Neural cell (in vitro differentiated cells): ENCODE data around the gene DNM2. TPM values are rescaled to one million over a fixed set of nuclear protein-coding genes. Genes with fewer than 3 reads are reported as not detected.

ENCODE experiments used
- H2AFZ ChIP-seq: fragments of 200-600, 300-800 bp; sonication (generic), shearing (Covaris generic); 2 replicates; pipeline ENCODE4 v1.6.0; 2014; ENCODE audit warnings: low read depth, mild to moderate bottlenecking, antibody characterized with exemption, low read length, moderate library complexity
- H3F3A ChIP-seq: fragments of 200-600 bp; shearing (Covaris generic); 2 replicates; pipeline ENCODE4 v1.6.1; 2016; ENCODE audit warnings: mild to moderate bottlenecking, moderate library complexity, mixed read lengths, antibody characterized with exemption, low read length; ENCODE audit not compliant: insufficient read depth, poor library complexity, severe bottlenecking
- H3K27ac ChIP-seq: fragments of 200-600, 300-800 bp; sonication (generic), shearing (Covaris generic); 2 replicates; pipeline ENCODE4 v1.5.1; 2014; ENCODE audit warnings: mild to moderate bottlenecking, low read length, moderate library complexity
- H3K27me3 ChIP-seq: fragments of 300-800, 200-600 bp; sonication (generic), shearing (Covaris generic); 2 replicates; pipeline ENCODE4 v1.6.0; 2014; ENCODE audit warnings: mild to moderate bottlenecking, low read depth, low read length, moderate library complexity; ENCODE audit not compliant: insufficient read depth
- H3K36me3 ChIP-seq: fragments of 300-800, 200-600 bp; sonication (generic), shearing (Covaris generic); 2 replicates; pipeline ENCODE4 v1.5.1; 2014; ENCODE audit warnings: mild to moderate bottlenecking, antibody characterized with exemption, low read length, moderate library complexity; ENCODE audit not compliant: insufficient read depth
- H3K4me2 ChIP-seq: fragments of 300-800, 200-600 bp; sonication (generic), shearing (Covaris generic); 2 replicates; pipeline ENCODE4 v1.6.0; 2014; ENCODE audit warnings: mild to moderate bottlenecking, low read length
- H3K4me3 ChIP-seq: fragments of 300-800, 200-600 bp; sonication (generic), shearing (Covaris generic); 2 replicates; pipeline ENCODE4 v1.5.1; 2014; ENCODE audit warnings: mild to moderate bottlenecking, low read length, moderate library complexity
- H3K79me2 ChIP-seq: fragments of 200-600 bp; shearing (Covaris generic); replicated peaks from 2 replicates; pipeline ENCODE4 v1.6.0; 2014; ENCODE audit warnings: mild to moderate bottlenecking, low read length, moderate library complexity; ENCODE audit not compliant: insufficient read depth
- H3K9ac ChIP-seq: fragments of 300-800, 200-600 bp; sonication (generic), shearing (Covaris generic); 2 replicates; pipeline ENCODE4 v1.6.1; 2016; ENCODE audit warnings: mild to moderate bottlenecking, low read length, mixed read lengths
- H3K9me2 ChIP-seq: fragments of 200-600 bp; shearing (Covaris generic); 2 replicates; pipeline ENCODE4 v1.6.1; 2016; ENCODE audit warnings: mild to moderate bottlenecking, low read length, mixed read lengths; ENCODE audit not compliant: insufficient read depth
- H3K9me3 ChIP-seq: fragments of 200-600, 300-800 bp; sonication (generic), shearing (Covaris generic); 2 replicates; pipeline ENCODE4 v1.6.1; 2016; ENCODE audit warnings: mild to moderate bottlenecking, mixed run types, low read length, moderate library complexity, mixed read lengths
- H4K20me1 ChIP-seq: fragments of 200-600 bp; shearing (Covaris generic); 2 replicates; pipeline ENCODE4 v1.6.1; 2016; ENCODE audit warnings: mild to moderate bottlenecking, mixed run types; ENCODE audit not compliant: insufficient read depth
- EP300 ChIP-seq: fragments of 450-650 bp; conservative IDR thresholded peaks from 2 replicates; pipeline ENCODE4 v1.6.1; 2014; ENCODE audit warnings: antibody characterized with exemption, mild to moderate bottlenecking, moderate library complexity; ENCODE audit not compliant: poor library complexity, severe bottlenecking
- EZH2 ChIP-seq: fragments of 200-600, 300-800 bp; shearing (Covaris generic), sonication (generic); IDR thresholded peaks from 2 replicates; pipeline ENCODE4 v1.6.1; 2014; ENCODE audit warnings: antibody characterized with exemption, low read length, borderline replicate concordance, mild to moderate bottlenecking; ENCODE audit not compliant: insufficient read depth, poor library complexity, severe bottlenecking
- MXI1 ChIP-seq: fragments of 450-650 bp; conservative IDR thresholded peaks from 2 replicates; pipeline ENCODE4 v1.6.1; 2014; ENCODE audit warnings: antibody characterized with exemption, mild to moderate bottlenecking; ENCODE audit not compliant: poor library complexity, severe bottlenecking
- RAD21 ChIP-seq: fragments of 450-650 bp; conservative IDR thresholded peaks from 2 replicates; pipeline ENCODE4 v1.6.1; 2014; ENCODE audit warnings: antibody characterized with exemption, mild to moderate bottlenecking, moderate library complexity
- REST ChIP-seq: IDR thresholded peaks from 2 replicates; pipeline ENCODE4 v1.6.1; 2012; ENCODE audit warnings: borderline replicate concordance
- SMC3 ChIP-seq: fragments of 450-650 bp; conservative IDR thresholded peaks from 2 replicates; pipeline ENCODE4 v1.6.1; 2014; ENCODE audit warnings: antibody characterized with exemption, mild to moderate bottlenecking, moderate library complexity; ENCODE audit not compliant: poor library complexity
- TAF1 ChIP-seq: IDR thresholded peaks from 2 replicates; pipeline ENCODE4 v1.6.1; 2012; ENCODE audit warnings: low read depth
- polyA plus RNA-seq: library from polyadenylated mRNA; depleted of rRNA; stranded (reverse); fragments of >200 nt; gene quantifications from 2 replicates; pipeline ENCODE4 v1.2.3, GENCODE V29; 2014
- TF ChIP-seq, protein P1 (sequence below): fragments of 450-650 bp; IDR thresholded peaks from 2 replicates; pipeline ENCODE4 v1.5.1; 2014; ENCODE audit warnings: antibody characterized with exemption, mild to moderate bottlenecking, moderate library complexity; ENCODE audit not compliant: poor library complexity, severe bottlenecking

The DNM2 gene
- polyA plus RNA-seq, 1 donor from 2014 or later, result 31.4 TPM

DNA sequence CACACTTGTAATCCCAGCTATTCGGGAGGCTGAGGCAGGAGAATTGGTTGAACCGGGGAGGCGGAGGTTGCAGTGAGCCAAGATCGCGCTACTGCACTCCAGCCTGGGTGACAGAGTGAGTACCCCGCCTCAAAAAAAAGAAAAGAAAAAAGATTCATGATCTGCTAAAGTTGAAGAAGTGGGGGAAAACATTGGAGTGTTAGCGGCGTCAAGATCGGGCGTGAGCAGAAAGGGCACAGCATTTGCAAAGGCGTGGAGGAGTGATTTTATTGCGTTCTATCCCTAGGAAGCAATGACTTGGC is 874 bp upstream of the DNM2 start:
- Histone ChIP-seq H3K27ac (peak overlapping the region; percentile 24), H3K36me3 (no peaks in the 10 kb centered on the region)

DNA sequence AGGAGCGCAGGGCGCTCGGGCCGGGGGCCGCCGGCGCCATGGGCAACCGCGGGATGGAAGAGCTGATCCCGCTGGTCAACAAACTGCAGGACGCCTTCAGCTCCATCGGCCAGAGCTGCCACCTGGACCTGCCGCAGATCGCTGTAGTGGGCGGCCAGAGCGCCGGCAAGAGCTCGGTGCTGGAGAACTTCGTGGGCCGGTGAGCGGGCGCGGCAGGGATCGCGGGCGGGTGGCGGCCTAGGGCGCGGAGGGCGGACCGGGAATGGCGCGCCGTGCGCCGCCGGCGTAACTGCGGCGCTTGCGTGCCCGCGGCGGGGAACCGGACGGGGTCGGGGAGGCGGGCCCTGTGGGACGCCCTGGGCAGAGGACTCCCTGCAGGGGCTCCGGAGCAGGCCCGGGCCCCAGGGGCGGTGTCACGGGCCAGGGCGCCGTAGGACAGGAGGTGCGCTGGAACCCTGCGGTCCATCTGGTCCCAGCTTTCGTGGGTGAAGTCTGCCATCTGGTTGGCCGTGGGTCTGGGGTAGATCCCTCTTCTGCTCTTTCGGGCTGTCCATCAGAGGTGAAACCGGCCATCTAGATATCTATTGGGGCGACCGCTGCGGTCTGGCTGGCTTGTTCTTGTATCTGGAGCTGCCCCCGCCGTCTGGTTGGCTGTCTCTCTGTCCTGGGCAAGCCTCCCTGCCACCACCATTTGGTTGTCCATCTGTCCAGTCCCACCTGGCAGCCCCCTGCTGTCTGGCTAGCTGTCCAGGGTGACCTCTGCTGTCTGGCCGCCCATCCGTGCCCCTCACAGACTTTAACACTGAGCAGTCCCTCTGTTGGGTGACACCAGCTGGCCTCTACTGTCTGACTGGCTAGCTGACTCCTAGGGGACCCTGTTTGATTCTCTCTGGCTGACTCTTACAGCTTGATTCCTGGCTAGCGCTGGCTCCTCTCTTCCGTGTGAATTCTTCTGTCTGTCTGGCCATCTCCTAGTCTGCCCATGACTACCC is 622 bp downstream of the DNM2 start:
- Histone ChIP-seq H3F3A (no peaks in the 10 kb centered on the region), H3K9me2 (no peaks in the 10 kb centered on the region), H3K9me3 (no peaks in the 10 kb centered on the region), H3K4me3 (peak overlapping the region; percentile 97), H3K36me3 (no peaks in the 10 kb centered on the region), H2AFZ (no peak overlapping the region), H3K27ac (peak overlapping the region; percentile 78), H3K27me3 (no peaks in the 10 kb centered on the region), H3K9ac (peak overlapping the region; percentile 83), H3K79me2 (peaks cover 35% of the 10 kb centered on the region), H4K20me1 (peaks cover 16% of the 10 kb centered on the region), H3K4me2 (peak overlapping the region; percentile 96)
- TF ChIP-seq, protein P1, sequence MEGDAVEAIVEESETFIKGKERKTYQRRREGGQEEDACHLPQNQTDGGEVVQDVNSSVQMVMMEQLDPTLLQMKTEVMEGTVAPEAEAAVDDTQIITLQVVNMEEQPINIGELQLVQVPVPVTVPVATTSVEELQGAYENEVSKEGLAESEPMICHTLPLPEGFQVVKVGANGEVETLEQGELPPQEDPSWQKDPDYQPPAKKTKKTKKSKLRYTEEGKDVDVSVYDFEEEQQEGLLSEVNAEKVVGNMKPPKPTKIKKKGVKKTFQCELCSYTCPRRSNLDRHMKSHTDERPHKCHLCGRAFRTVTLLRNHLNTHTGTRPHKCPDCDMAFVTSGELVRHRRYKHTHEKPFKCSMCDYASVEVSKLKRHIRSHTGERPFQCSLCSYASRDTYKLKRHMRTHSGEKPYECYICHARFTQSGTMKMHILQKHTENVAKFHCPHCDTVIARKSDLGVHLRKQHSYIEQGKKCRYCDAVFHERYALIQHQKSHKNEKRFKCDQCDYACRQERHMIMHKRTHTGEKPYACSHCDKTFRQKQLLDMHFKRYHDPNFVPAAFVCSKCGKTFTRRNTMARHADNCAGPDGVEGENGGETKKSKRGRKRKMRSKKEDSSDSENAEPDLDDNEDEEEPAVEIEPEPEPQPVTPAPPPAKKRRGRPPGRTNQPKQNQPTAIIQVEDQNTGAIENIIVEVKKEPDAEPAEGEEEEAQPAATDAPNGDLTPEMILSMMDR, result no peak
- peak; percentile 34 for TF ChIP-seq RAD21
- TF ChIP-seq REST, result no peak
- TF ChIP-seq EP300, result peak; percentile 24
- no peak for TF ChIP-seq TAF1
- TF ChIP-seq MXI1, result peak; percentile 92
- no peak for TF ChIP-seq EZH2
- TF ChIP-seq SMC3, result no peak

More for the DNA sequence above, 874 bp upstream of the DNM2 start:
- Histone ChIP-seq H3K4me2 (no peak overlapping the region), H3K27me3 (no peaks in the 10 kb centered on the region), H3K9me2 (no peaks in the 10 kb centered on the region), H3K9me3 (no peaks in the 10 kb centered on the region), H3K4me3 (peak overlapping the region; percentile 45), H3K79me2 (peaks cover 34% of the 10 kb centered on the region), H3K9ac (no peak overlapping the region), H3F3A (no peaks in the 10 kb centered on the region), H2AFZ (no peak overlapping the region), H4K20me1 (peaks cover 16% of the 10 kb centered on the region)
- TF ChIP-seq EP300 (no peak), MXI1 (peak; percentile 18)
